ENCODE data around the gene CLN5. TPM values are rescaled to one million over a fixed set of nuclear protein-coding genes. Genes with fewer than 3 reads are reported as not detected.

The CLN5 gene
- total and polyA plus RNA-seq, 2 experiments from 2014 or later: 6.5 to 9.5 TPM

DNA sequence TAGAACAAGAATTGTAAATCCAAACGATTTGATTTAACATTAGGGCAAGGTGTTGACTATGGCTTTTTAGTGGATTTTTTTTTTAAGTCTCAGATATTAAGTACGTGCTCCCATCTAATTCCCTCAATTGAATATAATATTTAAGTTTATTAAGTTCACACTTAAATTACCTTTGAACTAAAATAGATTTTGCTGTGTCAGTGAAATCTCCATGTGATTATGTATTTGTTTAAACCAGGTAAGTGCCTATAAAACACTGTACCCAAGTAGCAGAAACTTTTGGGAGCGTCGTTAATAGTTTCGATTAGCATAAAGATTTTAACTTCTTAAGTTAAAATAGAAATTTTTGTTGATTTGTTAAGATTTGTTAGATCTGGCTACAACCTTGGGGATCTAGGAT lies 1.6 kb downstream of the CLN5 start:
- Mint-ChIP-seq H3K36me3 (ENCODE audit: low read depth) (peaks cover 13% of the 10 kb centered on the region; the same call in 2 of the 3 replicates), H3K4me3 (peak overlapping the region; percentile 99), H3K9me3 (no peaks in the 10 kb centered on the region; the same call in 2 of the 3 replicates), H3K27ac (no peak overlapping the region), H3K4me1 (peaks cover 13% of the 10 kb centered on the region; the same call in 2 of the 3 replicates), H3K27me3 (ENCODE audit: insufficient read depth, low read depth, poor library complexity) (peaks cover 19% of the 10 kb centered on the region)
- ATAC-seq: no peak
- H3K27ac ChIP-seq (ENCODE audit: low read depth): no peak overlapping the region
- peaks cover 8% of the 10 kb centered on the region; the same call in 1 of the 2 replicates for H3K4me1 ChIP-seq (ENCODE audit: insufficient read depth)
- peak overlapping the region; percentile 77 for H3K4me3 ChIP-seq
- H3K4me2 ChIP-seq: peak overlapping the region; percentile 84; the same call in 1 of the 2 replicates
- TF ChIP-seq, protein P1, sequence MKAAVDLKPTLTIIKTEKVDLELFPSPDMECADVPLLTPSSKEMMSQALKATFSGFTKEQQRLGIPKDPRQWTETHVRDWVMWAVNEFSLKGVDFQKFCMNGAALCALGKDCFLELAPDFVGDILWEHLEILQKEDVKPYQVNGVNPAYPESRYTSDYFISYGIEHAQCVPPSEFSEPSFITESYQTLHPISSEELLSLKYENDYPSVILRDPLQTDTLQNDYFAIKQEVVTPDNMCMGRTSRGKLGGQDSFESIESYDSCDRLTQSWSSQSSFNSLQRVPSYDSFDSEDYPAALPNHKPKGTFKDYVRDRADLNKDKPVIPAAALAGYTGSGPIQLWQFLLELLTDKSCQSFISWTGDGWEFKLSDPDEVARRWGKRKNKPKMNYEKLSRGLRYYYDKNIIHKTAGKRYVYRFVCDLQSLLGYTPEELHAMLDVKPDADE (IDR thresholded peaks at IDR 0.05): no peak
- no peak for TF ChIP-seq ZNF114 (CRISPR knock-in tag; IDR thresholded peaks at IDR 0.05)
- TF ChIP-seq ZNF331 (CRISPR knock-in tag; IDR thresholded peaks at IDR 0.05; ENCODE audit: low read depth): no peak
- no peak for TF ChIP-seq NANOG (IDR thresholded peaks at IDR 0.05; ENCODE audit: borderline replicate concordance)
- no peak for TF ChIP-seq POLR2AphosphoS5 (IDR thresholded peaks at IDR 0.05; ENCODE audit: low read depth)
- no peak overlapping the region for H2AFZ ChIP-seq
- no peaks in the 10 kb centered on the region for H3K27me3 ChIP-seq (ENCODE audit: insufficient read depth)
- H3F3A ChIP-seq (replicated peaks; ENCODE audit: low read depth): no peaks in the 10 kb centered on the region
- no peaks in the 10 kb centered on the region; the same call in 1 of the 2 replicates for H3K79me2 ChIP-seq (replicated peaks; ENCODE audit: insufficient read depth)
- H4K20me1 ChIP-seq (replicated peaks; ENCODE audit: insufficient read depth): no peaks in the 10 kb centered on the region; the same call in 1 of the 2 replicates
- no peaks in the 10 kb centered on the region for H3K9me2 ChIP-seq (ENCODE audit: insufficient read depth)
- H3K36me3 ChIP-seq (ENCODE audit: insufficient read depth): no peaks in the 10 kb centered on the region
- no peak for DNase-seq (ENCODE audit: low spot score)

DNA sequence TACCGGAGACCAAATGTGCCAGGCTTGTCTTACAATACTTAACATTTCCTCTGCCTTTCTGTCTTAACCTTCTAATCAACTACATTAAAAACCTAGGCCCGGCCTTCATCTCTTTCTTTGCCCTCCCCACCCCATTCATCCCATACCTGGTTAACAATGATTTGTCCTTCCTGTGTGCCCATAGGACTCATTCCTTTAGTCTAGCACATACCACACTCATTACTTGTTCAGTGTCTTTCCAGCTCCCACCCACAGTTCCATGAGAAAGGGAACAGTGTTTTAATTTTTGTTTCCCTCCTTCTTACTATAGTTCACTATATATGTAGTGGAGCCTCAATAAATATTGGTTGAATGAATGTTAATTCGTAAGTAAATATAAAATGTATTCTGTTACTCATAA lies 2.4 kb downstream of the CLN5 start:
- Mint-ChIP-seq H3K36me3 (ENCODE audit: low read depth) (peaks cover 16% of the 10 kb centered on the region; the same call in 2 of the 3 replicates), H3K4me3 (no peak overlapping the region), H3K9me3 (no peaks in the 10 kb centered on the region; the same call in 2 of the 3 replicates), H3K4me1 (peaks cover 13% of the 10 kb centered on the region; the same call in 2 of the 3 replicates), H3K27ac (no peak overlapping the region), H3K27me3 (ENCODE audit: insufficient read depth, low read depth, poor library complexity) (peaks cover 19% of the 10 kb centered on the region)
- Histone ChIP-seq H3F3A (replicated peaks; ENCODE audit: low read depth) (no peaks in the 10 kb centered on the region), H3K9me2 (ENCODE audit: insufficient read depth) (no peaks in the 10 kb centered on the region), H3K4me2 (no peak overlapping the region), H3K4me1 (ENCODE audit: insufficient read depth) (peaks cover 8% of the 10 kb centered on the region; the same call in 1 of the 2 replicates), H3K79me2 (replicated peaks; ENCODE audit: insufficient read depth) (no peaks in the 10 kb centered on the region; the same call in 1 of the 2 replicates), H3K27me3 (ENCODE audit: insufficient read depth) (no peaks in the 10 kb centered on the region), H4K20me1 (replicated peaks; ENCODE audit: insufficient read depth) (no peaks in the 10 kb centered on the region; the same call in 1 of the 2 replicates), H3K27ac (ENCODE audit: low read depth) (no peak overlapping the region), H2AFZ (no peak overlapping the region), H3K36me3 (ENCODE audit: insufficient read depth) (no peaks in the 10 kb centered on the region), H3K4me3 (no peak overlapping the region)
- TF ChIP-seq, protein P1 (IDR thresholded peaks at IDR 0.05): no peak
- TF ChIP-seq, protein P2, sequence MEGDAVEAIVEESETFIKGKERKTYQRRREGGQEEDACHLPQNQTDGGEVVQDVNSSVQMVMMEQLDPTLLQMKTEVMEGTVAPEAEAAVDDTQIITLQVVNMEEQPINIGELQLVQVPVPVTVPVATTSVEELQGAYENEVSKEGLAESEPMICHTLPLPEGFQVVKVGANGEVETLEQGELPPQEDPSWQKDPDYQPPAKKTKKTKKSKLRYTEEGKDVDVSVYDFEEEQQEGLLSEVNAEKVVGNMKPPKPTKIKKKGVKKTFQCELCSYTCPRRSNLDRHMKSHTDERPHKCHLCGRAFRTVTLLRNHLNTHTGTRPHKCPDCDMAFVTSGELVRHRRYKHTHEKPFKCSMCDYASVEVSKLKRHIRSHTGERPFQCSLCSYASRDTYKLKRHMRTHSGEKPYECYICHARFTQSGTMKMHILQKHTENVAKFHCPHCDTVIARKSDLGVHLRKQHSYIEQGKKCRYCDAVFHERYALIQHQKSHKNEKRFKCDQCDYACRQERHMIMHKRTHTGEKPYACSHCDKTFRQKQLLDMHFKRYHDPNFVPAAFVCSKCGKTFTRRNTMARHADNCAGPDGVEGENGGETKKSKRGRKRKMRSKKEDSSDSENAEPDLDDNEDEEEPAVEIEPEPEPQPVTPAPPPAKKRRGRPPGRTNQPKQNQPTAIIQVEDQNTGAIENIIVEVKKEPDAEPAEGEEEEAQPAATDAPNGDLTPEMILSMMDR (conservative IDR thresholded peaks at IDR 0.05; ENCODE audit: low read depth in 2 of 2): no peak
- TF ChIP-seq EZH2 (IDR thresholded peaks at IDR 0.05; ENCODE audit: low read depth, unreplicated experiment): no peak
- TF ChIP-seq, protein P3, sequence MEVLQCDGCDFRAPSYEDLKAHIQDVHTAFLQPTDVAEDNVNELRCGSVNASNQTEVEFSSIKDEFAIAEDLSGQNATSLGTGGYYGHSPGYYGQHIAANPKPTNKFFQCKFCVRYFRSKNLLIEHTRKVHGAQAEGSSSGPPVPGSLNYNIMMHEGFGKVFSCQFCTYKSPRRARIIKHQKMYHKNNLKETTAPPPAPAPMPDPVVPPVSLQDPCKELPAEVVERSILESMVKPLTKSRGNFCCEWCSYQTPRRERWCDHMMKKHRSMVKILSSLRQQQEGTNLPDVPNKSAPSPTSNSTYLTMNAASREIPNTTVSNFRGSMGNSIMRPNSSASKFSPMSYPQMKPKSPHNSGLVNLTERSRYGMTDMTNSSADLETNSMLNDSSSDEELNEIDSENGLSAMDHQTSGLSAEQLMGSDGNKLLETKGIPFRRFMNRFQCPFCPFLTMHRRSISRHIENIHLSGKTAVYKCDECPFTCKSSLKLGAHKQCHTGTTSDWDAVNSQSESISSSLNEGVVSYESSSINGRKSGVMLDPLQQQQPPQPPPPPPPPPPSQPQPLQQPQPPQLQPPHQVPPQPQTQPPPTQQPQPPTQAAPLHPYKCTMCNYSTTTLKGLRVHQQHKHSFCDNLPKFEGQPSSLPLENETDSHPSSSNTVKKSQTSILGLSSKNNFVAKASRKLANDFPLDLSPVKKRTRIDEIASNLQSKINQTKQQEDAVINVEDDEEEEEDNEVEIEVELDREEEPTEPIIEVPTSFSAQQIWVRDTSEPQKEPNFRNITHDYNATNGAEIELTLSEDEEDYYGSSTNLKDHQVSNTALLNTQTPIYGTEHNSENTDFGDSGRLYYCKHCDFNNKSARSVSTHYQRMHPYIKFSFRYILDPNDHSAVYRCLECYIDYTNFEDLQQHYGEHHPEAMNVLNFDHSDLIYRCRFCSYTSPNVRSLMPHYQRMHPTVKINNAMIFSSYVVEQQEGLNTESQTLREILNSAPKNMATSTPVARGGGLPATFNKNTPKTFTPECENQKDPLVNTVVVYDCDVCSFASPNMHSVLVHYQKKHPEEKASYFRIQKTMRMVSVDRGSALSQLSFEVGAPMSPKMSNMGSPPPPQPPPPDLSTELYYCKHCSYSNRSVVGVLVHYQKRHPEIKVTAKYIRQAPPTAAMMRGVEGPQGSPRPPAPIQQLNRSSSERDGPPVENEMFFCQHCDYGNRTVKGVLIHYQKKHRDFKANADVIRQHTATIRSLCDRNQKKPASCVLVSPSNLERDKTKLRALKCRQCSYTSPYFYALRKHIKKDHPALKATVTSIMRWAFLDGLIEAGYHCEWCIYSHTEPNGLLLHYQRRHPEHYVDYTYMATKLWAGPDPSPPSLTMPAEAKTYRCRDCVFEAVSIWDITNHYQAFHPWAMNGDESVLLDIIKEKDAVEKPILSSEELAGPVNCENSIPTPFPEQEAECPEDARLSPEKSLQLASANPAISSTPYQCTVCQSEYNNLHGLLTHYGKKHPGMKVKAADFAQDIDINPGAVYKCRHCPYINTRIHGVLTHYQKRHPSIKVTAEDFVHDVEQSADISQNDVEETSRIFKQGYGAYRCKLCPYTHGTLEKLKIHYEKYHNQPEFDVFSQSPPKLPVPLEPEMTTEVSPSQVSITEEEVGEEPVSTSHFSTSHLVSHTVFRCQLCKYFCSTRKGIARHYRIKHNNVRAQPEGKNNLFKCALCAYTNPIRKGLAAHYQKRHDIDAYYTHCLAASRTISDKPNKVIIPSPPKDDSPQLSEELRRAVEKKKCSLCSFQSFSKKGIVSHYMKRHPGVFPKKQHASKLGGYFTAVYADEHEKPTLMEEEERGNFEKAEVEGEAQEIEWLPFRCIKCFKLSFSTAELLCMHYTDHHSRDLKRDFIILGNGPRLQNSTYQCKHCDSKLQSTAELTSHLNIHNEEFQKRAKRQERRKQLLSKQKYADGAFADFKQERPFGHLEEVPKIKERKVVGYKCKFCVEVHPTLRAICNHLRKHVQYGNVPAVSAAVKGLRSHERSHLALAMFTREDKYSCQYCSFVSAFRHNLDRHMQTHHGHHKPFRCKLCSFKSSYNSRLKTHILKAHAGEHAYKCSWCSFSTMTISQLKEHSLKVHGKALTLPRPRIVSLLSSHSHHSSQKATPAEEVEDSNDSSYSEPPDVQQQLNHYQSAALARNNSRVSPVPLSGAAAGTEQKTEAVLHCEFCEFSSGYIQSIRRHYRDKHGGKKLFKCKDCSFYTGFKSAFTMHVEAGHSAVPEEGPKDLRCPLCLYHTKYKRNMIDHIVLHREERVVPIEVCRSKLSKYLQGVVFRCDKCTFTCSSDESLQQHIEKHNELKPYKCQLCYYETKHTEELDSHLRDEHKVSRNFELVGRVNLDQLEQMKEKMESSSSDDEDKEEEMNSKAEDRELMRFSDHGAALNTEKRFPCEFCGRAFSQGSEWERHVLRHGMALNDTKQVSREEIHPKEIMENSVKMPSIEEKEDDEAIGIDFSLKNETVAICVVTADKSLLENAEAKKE (CRISPR knock-in tag; IDR thresholded peaks at IDR 0.05): no peak
- TF ChIP-seq POLR2AphosphoS5 (IDR thresholded peaks at IDR 0.05; ENCODE audit: low read depth): no peak
- DNase-seq (ENCODE audit: low spot score) (no peak), ATAC-seq (no peak)

Data from GM23338 (cell line).